GM12875 (cell line): Measurements from ENCODE around the gene ENTR1.

Experiments
- H3K4me3 ChIP-seq: one replicate; pipeline ENCODE4 v1.5.1; 2011; ENCODE audit warnings: low read depth, low read length, control low read depth
- TF ChIP-seq, protein P1 (sequence below): IDR thresholded peaks from 2 replicates; pipeline ENCODE4 v1.5.1; 2011; ENCODE audit warnings: low read depth, mild to moderate bottlenecking, control low read depth, inconsistent platforms, low read length, moderate library complexity, borderline replicate concordance; ENCODE audit not compliant: insufficient read depth

ENTR1 gene

DNA sequence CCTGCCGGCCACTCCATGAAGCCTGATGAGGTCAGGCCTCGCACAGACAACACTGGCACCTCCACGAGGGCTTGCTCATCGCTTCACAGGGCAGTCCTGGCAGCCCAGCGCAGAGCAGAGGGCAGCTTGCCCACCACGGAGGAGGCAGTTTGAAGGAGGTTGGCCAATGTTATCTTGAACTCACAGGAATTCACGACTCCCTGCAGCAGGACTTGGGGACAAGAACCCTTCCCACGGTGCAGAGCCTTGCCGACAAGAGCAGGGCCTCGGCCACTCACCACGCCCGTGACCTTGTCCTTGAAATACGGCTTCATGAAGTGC, 15.4 kb downstream of the ENTR1 start:
- no peak overlapping the region for H3K4me3 ChIP-seq
- TF ChIP-seq, protein P1, sequence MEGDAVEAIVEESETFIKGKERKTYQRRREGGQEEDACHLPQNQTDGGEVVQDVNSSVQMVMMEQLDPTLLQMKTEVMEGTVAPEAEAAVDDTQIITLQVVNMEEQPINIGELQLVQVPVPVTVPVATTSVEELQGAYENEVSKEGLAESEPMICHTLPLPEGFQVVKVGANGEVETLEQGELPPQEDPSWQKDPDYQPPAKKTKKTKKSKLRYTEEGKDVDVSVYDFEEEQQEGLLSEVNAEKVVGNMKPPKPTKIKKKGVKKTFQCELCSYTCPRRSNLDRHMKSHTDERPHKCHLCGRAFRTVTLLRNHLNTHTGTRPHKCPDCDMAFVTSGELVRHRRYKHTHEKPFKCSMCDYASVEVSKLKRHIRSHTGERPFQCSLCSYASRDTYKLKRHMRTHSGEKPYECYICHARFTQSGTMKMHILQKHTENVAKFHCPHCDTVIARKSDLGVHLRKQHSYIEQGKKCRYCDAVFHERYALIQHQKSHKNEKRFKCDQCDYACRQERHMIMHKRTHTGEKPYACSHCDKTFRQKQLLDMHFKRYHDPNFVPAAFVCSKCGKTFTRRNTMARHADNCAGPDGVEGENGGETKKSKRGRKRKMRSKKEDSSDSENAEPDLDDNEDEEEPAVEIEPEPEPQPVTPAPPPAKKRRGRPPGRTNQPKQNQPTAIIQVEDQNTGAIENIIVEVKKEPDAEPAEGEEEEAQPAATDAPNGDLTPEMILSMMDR: no peak

DNA sequence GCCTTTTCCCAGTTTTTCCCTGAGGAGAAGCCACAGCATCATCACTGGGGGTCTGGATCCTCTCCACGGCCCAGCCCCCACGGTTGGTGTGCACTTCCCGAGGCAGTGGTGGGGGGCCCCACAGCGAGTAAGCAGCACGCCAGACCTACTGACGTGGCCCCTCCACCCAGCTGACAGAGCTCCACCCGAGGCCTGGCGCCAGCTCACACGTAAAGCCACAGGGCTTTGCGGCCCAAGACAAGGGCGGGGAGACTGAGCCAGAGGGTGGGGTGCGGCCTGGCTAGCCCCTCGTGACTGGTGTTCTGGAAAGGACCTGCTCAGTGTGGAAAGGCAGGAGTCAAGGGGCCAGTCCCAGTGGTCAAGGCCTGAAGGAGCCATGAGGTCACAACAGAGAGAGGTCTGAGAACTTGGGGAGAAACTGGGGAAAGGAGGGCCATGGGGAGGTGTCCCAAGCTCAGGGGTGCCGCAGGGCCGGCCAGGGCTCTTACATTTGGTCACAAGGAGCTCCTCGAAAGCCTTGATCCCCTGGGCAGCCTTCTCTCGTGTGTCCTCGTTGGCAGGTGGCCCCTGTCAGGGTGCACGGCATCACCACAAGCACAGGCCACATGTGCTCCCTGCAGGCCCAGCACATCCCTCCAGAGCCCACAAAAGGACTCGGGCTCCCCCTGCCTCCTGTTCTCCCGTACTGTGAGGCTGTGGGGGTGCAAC, 15.9 kb downstream of the ENTR1 start:
- TF ChIP-seq, protein P1: no peak

DNA sequence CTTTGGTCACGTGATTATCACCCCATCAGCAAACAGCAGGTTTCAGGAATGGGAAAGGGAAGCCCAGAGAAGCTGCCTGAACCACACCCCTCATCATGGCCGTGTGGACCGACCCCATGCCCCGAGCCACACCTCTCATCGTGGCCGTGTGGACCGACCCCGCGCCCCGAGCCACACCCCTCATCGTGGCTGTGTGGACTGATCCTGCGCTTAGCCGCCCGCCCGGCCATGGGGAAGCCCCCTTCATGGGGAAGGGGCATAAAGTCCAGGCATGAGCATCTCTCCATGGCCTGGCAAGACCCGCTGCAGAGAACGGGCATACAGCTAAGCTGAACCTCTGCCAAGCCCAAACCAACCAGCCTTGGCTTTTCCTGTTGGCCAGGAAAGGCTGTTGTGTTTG, 16.9 kb downstream of the ENTR1 start:
- TF ChIP-seq, protein P1: no peak
- H3K4me3 ChIP-seq: no peak overlapping the region

More for the DNA sequence above, 15.9 kb downstream of the ENTR1 start:
- no peak overlapping the region for H3K4me3 ChIP-seq

DNA sequence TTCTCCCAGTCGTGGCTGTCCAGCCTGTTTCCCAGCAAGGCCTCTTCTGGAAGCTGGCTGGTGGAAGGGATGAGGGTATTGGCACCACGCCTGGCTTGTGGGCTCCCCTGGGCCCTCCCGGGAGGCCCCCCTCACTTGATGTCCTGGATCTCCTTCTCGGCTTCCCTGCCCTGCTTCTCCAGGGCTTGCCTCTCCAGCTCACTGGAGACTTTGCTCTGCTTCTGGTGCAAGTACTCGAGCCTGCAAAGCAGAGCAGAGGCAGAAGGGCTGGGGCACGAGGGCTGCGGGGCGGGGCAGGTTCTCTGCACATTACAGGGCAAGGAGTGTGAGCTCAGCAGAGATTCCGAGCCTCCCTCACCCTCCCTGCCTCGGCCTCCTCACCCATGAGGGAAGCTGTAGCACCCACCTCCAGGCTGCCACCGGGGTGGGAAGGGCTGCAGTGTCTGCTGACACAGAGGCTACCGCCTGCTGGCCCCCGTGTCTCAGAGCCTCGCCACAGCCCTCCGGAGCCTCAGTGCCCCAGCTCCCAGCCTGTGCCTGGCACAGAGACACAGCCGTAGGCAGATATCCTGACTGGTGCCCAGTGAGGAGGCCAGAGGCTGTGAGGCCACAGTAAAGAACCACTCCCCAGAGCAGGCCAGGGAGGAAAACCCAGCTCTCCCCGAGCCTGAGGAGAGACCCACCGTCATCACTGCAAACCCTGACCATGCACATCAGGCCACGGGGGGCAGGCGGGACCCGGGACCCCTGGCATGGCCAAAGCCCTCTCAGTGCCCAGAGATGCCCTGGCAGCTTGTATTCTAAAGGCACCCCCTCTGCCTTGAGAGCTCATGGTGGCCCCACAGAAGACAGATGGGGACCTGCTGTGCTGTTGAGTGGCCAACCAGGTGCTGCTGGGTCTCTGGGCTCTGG, 17.6 kb downstream of the ENTR1 start:
- TF ChIP-seq, protein P1: no peak
- no peak overlapping the region for H3K4me3 ChIP-seq

DNA sequence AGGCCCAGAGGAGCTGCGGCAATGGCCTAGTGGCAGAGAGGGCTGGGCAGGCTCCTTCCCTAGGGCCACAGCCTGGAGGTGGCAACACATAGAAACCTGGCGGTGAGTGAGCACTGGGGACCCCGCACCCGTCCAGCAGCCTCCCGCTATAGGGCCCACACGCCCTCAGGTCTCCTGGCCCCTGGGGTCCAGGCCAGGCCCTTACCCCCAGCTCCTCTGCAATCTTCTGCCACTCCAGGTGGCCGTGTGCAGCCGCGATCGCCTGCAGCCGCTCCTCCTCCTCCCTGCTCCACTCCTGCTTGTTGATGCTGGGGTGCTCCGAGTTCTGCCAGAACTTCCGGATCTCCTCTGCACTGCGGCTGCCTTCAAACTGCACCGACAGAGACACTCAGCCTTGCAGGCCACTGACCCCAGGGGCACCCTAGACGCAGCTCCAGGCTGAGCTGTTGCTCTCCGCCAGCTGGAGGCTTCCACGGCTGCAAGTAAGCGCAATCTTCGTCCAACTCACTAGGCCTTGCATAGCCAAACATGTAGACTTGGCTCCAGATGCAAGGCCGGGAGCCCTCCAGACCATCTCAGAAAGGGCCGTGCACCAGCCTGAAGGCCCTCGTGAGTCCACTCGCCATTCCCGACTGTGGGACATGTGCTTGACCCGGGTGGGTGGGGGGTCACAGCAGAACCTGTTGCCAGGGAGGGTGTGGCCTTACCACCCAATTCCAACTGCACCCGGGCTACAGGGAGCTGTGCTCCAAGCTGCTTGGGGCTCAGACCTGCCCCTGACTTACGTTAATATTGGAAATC, 18.5 kb downstream of the ENTR1 start:
- no peak overlapping the region for H3K4me3 ChIP-seq
- TF ChIP-seq, protein P1: no peak

DNA sequence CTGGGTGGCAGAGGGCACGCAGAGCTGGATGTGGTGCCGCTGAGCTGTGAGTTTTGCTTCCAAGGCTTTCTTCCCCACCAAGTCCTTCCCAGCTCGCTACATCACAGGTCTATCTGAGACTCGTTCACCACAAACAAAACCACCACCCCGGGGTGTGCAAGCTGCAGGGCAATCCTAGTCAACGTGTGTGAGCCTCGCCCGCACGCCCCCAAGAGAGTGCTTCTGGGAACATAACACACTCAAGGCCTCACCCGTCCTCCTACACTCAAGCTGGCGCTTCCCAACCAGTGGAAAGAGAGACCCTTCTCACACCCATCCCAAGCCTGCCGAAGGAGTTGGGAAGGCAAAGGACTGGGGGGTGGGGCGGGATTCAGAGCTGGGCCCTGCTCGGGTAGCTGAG, 21.0 kb downstream of the ENTR1 start:
- no peak overlapping the region for H3K4me3 ChIP-seq
- TF ChIP-seq, protein P1: no peak
